OCI-LY1 (cell line): ENCODE data around the gene GRIK3.

Experiments
- H2AFZ ChIP-seq: fragments of 200-600 bp; sonication (generic), shearing (Covaris generic); 2 replicates; pipeline ENCODE4 v1.6.0; 2014; ENCODE audit warnings: antibody characterized with exemption, mild to moderate bottlenecking, low read length
- H3F3A ChIP-seq: fragments of 200-600 bp; sonication (generic), shearing (Covaris generic); 2 replicates; pipeline ENCODE4 v1.6.0; 2014; ENCODE audit warnings: mild to moderate bottlenecking, antibody characterized with exemption, low read length, moderate library complexity; ENCODE audit not compliant: insufficient read depth
- H3K27ac ChIP-seq: fragments of 200-600 bp; sonication (generic); 2 replicates; pipeline ENCODE4 v1.5.1; 2014; ENCODE audit warnings: low read length, mixed run types, mild to moderate bottlenecking, low read depth; ENCODE audit not compliant: poor library complexity, severe bottlenecking
- H3K27me3 ChIP-seq: fragments of 200-600 bp; sonication (generic); 2 replicates; pipeline ENCODE4 v1.6.0; 2014; ENCODE audit warnings: antibody characterized with exemption, mild to moderate bottlenecking, low read length, moderate library complexity; ENCODE audit not compliant: insufficient read depth
- H3K36me3 ChIP-seq: fragments of 200-600 bp; sonication (generic); 2 replicates; pipeline ENCODE4 v1.6.1; 2014; ENCODE audit warnings: mild to moderate bottlenecking, antibody characterized with exemption, low read length, moderate library complexity, mixed read lengths; ENCODE audit not compliant: insufficient read depth
- H3K4me1 ChIP-seq: fragments of 200-600 bp; sonication (generic); 2 replicates; pipeline ENCODE4 v1.5.1; 2014; ENCODE audit warnings: mild to moderate bottlenecking, low read length, moderate library complexity; ENCODE audit not compliant: insufficient read depth, severe bottlenecking
- H3K4me2 ChIP-seq: fragments of 200-600 bp; sonication (generic), shearing (Covaris generic); 2 replicates; pipeline ENCODE4 v1.6.1; 2014; ENCODE audit warnings: low read length
- H3K4me3 ChIP-seq: fragments of 200-600 bp; sonication (generic); 2 replicates; pipeline ENCODE4 v1.5.1; 2014; ENCODE audit warnings: low read length, low read depth, mild to moderate bottlenecking, mixed read lengths; ENCODE audit not compliant: poor library complexity, severe bottlenecking
- H3K79me2 ChIP-seq: fragments of 200-600 bp; shearing (Covaris generic); 2 replicates; pipeline ENCODE4 v1.6.1; 2016; ENCODE audit warnings: mixed run types, low read length, mixed read lengths; ENCODE audit not compliant: insufficient read depth
- H3K9ac ChIP-seq: fragments of 200-600 bp; sonication (generic), shearing (Covaris generic); 2 replicates; pipeline ENCODE4 v1.6.1; 2014; ENCODE audit warnings: mild to moderate bottlenecking, low read length, mixed read lengths
- H3K9me2 ChIP-seq: fragments of 200-600 bp; sonication (generic), shearing (Covaris generic); 2 replicates; pipeline ENCODE4 v1.6.1; 2014; ENCODE audit warnings: low read depth, mild to moderate bottlenecking, low read length, mixed read lengths
- H3K9me3 ChIP-seq: fragments of 200-600 bp; shearing (Covaris generic); 2 replicates; pipeline ENCODE4 v1.6.1; 2014; ENCODE audit warnings: low read length, mixed read lengths
- H4K20me1 ChIP-seq: fragments of 200-600 bp; sonication (generic), shearing (Covaris generic); 2 replicates; pipeline ENCODE4 v1.6.0; 2016; ENCODE audit warnings: mild to moderate bottlenecking, low read length; ENCODE audit not compliant: insufficient read depth
- EZH2 ChIP-seq: fragments of 200-600 bp; sonication (generic), shearing (Covaris generic); IDR thresholded peaks from 2 replicates; pipeline ENCODE4 v1.8.0; 2017; ENCODE audit warnings: borderline replicate concordance, mixed run types, mild to moderate bottlenecking, antibody characterized with exemption, low read length, moderate library complexity, mixed read lengths
- TF ChIP-seq, protein P1 (sequence below): fragments of 200-600 bp; sonication (generic), shearing (Covaris generic); IDR thresholded peaks from 2 replicates; pipeline ENCODE4 v1.5.1; 2017; ENCODE audit warnings: mild to moderate bottlenecking, antibody characterized with exemption, low read length, moderate library complexity, mixed read lengths

The GRIK3 gene

DNA sequence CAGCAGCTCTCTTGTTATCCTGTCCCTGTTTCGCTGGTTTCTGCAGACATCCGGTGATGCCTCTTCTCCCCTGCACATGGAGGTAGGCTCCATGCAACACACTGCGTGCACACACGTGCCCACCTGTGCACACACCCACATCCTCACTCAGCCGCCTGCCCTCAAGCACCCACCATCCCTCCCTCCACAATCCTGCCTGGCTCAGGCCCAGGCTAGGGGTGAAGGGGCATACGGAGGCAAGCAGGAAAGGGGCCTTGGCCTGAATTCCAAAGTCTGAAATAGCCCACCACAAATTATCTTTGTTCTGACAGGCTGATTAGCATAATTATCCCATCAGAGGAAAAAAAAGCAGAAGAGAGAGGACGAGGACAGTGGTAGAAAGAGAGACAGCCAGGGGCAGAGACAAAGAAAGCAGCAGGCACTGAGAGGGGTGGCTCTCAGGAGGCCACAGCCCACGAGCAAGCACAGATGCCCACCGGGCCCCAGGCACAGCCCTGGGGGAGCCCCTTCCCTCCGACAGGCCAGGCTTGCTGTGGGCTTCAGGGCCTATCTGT is 73.2 kb downstream of the GRIK3 start:
- H3K9me3 ChIP-seq = no peaks in the 10 kb centered on the region
- no peaks in the 10 kb centered on the region for H3K9me2 ChIP-seq
- no peak overlapping the region for H3K9ac ChIP-seq
- no peaks in the 10 kb centered on the region for H3K36me3 ChIP-seq
- H3K4me1 ChIP-seq = no peaks in the 10 kb centered on the region
- H2AFZ ChIP-seq = no peak overlapping the region
- H3F3A ChIP-seq = no peaks in the 10 kb centered on the region
- no peaks in the 10 kb centered on the region for H3K79me2 ChIP-seq
- H3K4me3 ChIP-seq = no peak overlapping the region
- no peaks in the 10 kb centered on the region for H4K20me1 ChIP-seq
- H3K27ac ChIP-seq = no peak overlapping the region
- TF ChIP-seq EZH2 = no peak
- TF ChIP-seq, protein P1, sequence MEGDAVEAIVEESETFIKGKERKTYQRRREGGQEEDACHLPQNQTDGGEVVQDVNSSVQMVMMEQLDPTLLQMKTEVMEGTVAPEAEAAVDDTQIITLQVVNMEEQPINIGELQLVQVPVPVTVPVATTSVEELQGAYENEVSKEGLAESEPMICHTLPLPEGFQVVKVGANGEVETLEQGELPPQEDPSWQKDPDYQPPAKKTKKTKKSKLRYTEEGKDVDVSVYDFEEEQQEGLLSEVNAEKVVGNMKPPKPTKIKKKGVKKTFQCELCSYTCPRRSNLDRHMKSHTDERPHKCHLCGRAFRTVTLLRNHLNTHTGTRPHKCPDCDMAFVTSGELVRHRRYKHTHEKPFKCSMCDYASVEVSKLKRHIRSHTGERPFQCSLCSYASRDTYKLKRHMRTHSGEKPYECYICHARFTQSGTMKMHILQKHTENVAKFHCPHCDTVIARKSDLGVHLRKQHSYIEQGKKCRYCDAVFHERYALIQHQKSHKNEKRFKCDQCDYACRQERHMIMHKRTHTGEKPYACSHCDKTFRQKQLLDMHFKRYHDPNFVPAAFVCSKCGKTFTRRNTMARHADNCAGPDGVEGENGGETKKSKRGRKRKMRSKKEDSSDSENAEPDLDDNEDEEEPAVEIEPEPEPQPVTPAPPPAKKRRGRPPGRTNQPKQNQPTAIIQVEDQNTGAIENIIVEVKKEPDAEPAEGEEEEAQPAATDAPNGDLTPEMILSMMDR = no peak
- H3K4me2 ChIP-seq = no peak overlapping the region
- H3K27me3 ChIP-seq = no peaks in the 10 kb centered on the region

DNA sequence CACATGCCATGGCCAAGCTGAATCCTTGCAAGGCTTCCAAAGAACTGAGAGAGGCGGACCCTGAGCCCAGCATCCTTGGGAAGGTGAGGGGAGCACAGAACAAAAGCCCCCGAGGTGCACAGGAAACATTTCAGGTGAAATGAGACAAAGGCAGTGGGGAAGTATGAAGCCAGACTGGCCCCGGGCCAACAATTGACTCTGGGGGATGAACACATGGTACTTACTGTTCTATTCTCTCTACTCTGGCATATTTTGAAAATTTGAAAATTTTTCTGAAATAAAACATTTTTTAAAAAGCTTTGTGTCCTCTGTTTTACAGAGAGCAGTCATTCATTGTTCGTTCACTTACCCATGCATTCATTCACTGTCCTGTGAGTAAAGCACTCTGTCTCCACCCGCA is 77.7 kb downstream of the GRIK3 start:
- no peaks in the 10 kb centered on the region for H3K9me2 ChIP-seq
- no peaks in the 10 kb centered on the region for H4K20me1 ChIP-seq
- H3K27ac ChIP-seq = no peak overlapping the region
- no peak overlapping the region for H3K4me2 ChIP-seq
- H3K27me3 ChIP-seq = no peaks in the 10 kb centered on the region
- H3K4me1 ChIP-seq = no peaks in the 10 kb centered on the region
- H3F3A ChIP-seq = no peaks in the 10 kb centered on the region
- no peak overlapping the region for H3K4me3 ChIP-seq
- no peaks in the 10 kb centered on the region for H3K79me2 ChIP-seq
- no peak overlapping the region for H2AFZ ChIP-seq
- no peaks in the 10 kb centered on the region for H3K36me3 ChIP-seq
- no peak overlapping the region for H3K9ac ChIP-seq
- no peaks in the 10 kb centered on the region for H3K9me3 ChIP-seq
- TF ChIP-seq EZH2 = no peak
- TF ChIP-seq, protein P1 = no peak

DNA sequence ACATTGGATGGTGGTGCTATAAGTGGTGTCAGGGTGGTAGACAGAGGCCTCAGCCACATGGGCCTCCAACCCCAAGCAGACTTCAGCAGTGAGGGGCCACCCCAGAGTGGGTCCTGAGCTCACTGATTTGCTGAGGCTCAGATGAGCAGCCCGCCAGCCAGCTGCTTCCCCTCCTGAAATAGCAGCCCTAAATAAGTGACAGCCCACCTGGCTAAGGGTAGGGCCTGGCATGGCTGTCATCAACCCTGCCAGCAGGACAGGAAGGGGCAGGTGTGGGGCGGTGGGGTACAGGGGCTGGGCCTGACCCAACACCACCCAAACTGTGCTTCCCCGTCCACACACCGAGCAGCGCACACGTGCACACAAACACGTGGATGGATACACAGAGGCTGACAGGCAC is 79.3 kb downstream of the GRIK3 start:
- H3K9ac ChIP-seq = no peak overlapping the region
- no peaks in the 10 kb centered on the region for H3K36me3 ChIP-seq
- no peak overlapping the region for H3K27ac ChIP-seq
- no peaks in the 10 kb centered on the region for H3K9me3 ChIP-seq
- TF ChIP-seq EZH2 = no peak
- TF ChIP-seq, protein P1 = no peak
- no peaks in the 10 kb centered on the region for H4K20me1 ChIP-seq
- no peaks in the 10 kb centered on the region for H3F3A ChIP-seq
- no peak overlapping the region for H3K4me3 ChIP-seq
- H3K9me2 ChIP-seq = no peaks in the 10 kb centered on the region
- no peaks in the 10 kb centered on the region for H3K27me3 ChIP-seq
- no peaks in the 10 kb centered on the region for H3K79me2 ChIP-seq
- H3K4me1 ChIP-seq = no peaks in the 10 kb centered on the region
- H3K4me2 ChIP-seq = no peak overlapping the region
- H2AFZ ChIP-seq = no peak overlapping the region
